BJ (cell line): Measurements from ENCODE around the gene USP6NL. TPM values are rescaled to one million over a fixed set of nuclear protein-coding genes. Genes with fewer than 3 reads are reported as not detected.

Source experiments
- CTCF ChIA-PET: fragments of 350-600 bp; formaldehyde crosslinking; extraction: SDS; loops from one replicate; lab custom pipeline; 2021; ENCODE audit warnings: antibody characterized with exemption, inconsistent platforms; lab: Yijun Ruan, JAX
- POLR2A ChIA-PET: fragments of 300-600 bp; sonication (Branson Sonifier 250); formaldehyde crosslinking; extraction: SDS; loops from one replicate; lab custom pipeline; 2021; ENCODE audit warnings: antibody characterized with exemption; lab: Charles Lee
- DNase-seq: peaks from one replicate; pipeline ENCODE4 v3.0.0-alpha.2; 2011; ENCODE audit warnings: low read depth
- H3K27me3 ChIP-seq: 2 replicates; pipeline ENCODE4 v1.6.0; 2011; ENCODE audit warnings: low read length; ENCODE audit not compliant: control insufficient read depth, insufficient read depth
- H3K36me3 ChIP-seq: 2 replicates; pipeline ENCODE4 v1.5.1; 2011; ENCODE audit warnings: low read length; ENCODE audit not compliant: control insufficient read depth, insufficient read depth
- H3K4me3 ChIP-seq: 2 replicates; pipeline ENCODE4 v1.5.1; 2011; ENCODE audit warnings: low read depth, mild to moderate bottlenecking, control low read depth, low read length
- CTCF ChIP-seq: IDR thresholded peaks from 2 replicates; pipeline ENCODE4 v1.5.1; 2011; ENCODE audit warnings: low read depth, mild to moderate bottlenecking, control low read depth, inconsistent platforms, low read length, moderate library complexity; ENCODE audit not compliant: insufficient read depth
- polyA plus RNA-seq: library from polyadenylated mRNA; depleted of rRNA; stranded (reverse); fragments of >200 nt; gene quantifications from 2 replicates; pipeline ENCODE4 v1.2.3, GENCODE V29; 2011

The USP6NL gene
- polyA plus RNA-seq, 1 experiment, result 7.7 TPM

DNA sequence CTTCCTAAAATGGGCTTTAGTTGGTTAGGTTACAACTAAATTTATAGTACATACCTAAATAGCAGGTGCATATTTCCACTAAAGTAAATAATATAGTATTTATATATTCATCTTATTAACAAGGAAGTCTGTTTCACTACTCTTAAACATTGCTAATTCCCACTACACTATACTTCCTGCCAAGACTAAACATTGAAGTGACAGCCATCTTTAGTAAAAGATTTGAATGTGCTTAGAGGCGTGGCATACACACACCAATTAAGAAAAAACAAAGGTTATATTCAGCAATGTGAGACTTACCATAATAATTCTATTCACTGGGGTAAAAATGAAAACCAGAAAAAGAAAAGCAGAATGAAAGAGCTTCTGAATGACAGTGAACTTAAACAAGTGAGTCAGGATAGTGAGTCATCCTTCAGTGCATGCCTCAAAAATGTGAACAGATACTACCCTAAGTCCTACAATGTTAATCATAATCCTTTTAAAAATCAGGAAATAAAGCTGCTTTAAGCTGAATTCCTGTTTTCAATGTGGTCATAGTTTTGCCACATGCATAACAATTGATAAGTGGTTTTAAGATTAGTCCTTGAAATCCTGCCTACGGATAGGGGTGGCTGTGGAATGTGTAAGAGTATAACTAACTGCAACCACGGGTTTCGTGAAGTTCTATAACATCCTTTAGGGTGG lies 59.4 kb downstream of the USP6NL start:
- no peaks in the 10 kb centered on the region for H3K36me3 ChIP-seq
- DNase-seq, result peak; percentile 66
- no peak for TF ChIP-seq CTCF
- ChIA-PET CTCF (interaction anchor here (1.2 to 1.5 kb wide), 2 partner anchors 10 to 173 kb away, joined by 4 to 5 read pairs; no protein-coding TSS in a partner anchor), POLR2A (no interaction called here)
- no peak overlapping the region for H3K4me3 ChIP-seq
- H3K27me3 ChIP-seq, result no peaks in the 10 kb centered on the region

DNA sequence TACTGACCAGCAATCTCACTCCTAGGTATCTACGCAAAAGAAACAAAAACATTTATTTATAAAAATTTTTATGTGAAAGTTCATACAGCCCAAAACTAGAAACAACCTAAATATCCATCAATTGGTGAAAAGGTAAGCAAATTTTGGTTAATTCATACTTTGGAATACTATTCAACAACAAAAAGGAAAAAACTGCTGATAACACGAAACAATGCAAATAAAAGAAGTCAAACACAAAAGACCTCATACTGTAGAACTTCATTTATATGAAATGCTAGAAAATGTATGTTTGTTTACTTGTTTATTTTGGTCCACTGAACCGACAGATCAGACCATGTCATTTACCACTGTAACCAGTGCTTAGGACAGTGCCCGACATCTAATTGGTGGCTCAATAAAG lies 60.3 kb downstream of the USP6NL start:
- no peak for TF ChIP-seq CTCF
- POLR2A ChIA-PET, result no interaction called here
- no peak for DNase-seq
- no peaks in the 10 kb centered on the region for H3K27me3 ChIP-seq
- H3K4me3 ChIP-seq, result no peak overlapping the region
- CTCF ChIA-PET, result no interaction called here
- no peaks in the 10 kb centered on the region for H3K36me3 ChIP-seq

GRCh38 chr10:11548768-11549099 lies 62.7 kb downstream of the USP6NL start:
- CTCF ChIA-PET, result interaction anchor here (0.7 kb wide), 1 partner anchor 176 kb away, joined by 3 read pairs; no protein-coding TSS in a partner anchor
- POLR2A ChIA-PET, result no interaction called here
- no peak for DNase-seq
- no peak overlapping the region for H3K4me3 ChIP-seq
- no peaks in the 10 kb centered on the region for H3K36me3 ChIP-seq
- no peak for TF ChIP-seq CTCF
- H3K27me3 ChIP-seq, result no peaks in the 10 kb centered on the region

DNA sequence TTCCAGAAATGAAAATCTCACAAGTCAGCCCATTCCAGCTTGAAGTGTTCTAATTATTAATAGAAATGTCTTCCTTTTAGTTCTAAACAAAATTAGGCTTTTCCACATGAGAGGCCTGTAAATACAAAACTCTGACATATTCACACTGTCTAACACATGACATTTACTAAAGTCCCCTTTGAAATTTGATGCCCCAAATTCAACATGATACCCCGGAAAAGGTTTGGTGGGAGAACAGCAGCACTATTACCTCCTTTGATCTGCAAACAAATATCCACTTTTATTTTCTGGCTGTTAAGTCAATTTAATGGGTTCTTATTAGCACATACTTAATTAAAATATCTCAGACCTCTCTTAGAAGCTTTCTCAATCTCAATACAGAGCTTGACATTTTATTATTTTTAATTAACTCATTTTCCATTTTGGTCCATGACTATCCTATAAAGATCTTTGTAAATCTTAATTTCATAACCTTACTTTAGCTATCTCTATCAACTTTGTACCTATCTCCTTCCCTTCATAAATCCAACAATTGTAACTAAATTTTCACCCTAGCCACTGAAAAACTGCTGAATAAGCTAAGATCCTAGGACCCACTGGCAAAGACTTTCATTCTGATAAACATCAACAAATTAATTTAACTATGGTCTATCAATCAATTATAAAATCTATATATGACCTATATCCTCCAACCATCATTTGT lies 63.2 kb downstream of the USP6NL start:
- POLR2A ChIA-PET, result no interaction called here
- CTCF ChIA-PET, result interaction anchor here (1.2 kb wide), 1 partner anchor 14 kb away, joined by 3 read pairs; no protein-coding TSS in a partner anchor
- Histone ChIP-seq H3K4me3 (no peak overlapping the region), H3K36me3 (no peaks in the 10 kb centered on the region), H3K27me3 (no peaks in the 10 kb centered on the region)
- DNase-seq, result no peak
- no peak for TF ChIP-seq CTCF

DNA sequence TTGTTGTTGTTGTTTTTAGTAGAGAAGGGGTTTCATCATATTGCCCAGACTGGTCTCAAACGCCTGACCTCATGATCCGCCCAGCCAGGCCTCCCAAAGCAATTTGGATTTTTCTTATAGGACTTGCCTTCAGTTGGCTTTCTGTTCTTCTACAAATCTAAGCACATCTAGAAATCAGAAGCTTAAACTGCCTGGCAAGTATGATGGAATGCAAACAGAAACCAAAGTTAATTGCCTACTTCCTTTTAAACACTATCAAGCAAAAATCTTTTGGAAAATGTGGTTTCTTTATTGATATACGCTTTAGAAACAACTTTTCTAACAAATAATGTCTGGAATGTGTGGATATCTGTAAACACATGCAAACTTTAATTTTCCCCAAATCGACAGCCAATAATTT lies 64.9 kb downstream of the USP6NL start:
- DNase-seq, result no peak
- ChIA-PET CTCF (no interaction called here), POLR2A (interaction anchor here (0.6 kb wide), 1 partner anchor 13 kb away, joined by 8 read pairs; no protein-coding TSS in a partner anchor)
- H3K4me3 ChIP-seq, result no peak overlapping the region
- no peaks in the 10 kb centered on the region for H3K36me3 ChIP-seq
- TF ChIP-seq CTCF, result no peak
- no peaks in the 10 kb centered on the region for H3K27me3 ChIP-seq
